GM19240 (cell line): Measurements from ENCODE around the gene LILRB5.
"Not testable (repeated sequence)": the region's sequence is repeated elsewhere in the genome, so short reads cannot be mapped to it uniquely, and the experiment has no call there.

ENCODE experiments used
- DNase-seq: peaks from one replicate; pipeline ENCODE4 v3.0.0; 2011; ENCODE audit warnings: low spot score; ENCODE audit not compliant: insufficient read length

The LILRB5 gene

GRCh38 chr19:54277111-54277615, 20.1 kb upstream of the LILRB5 start:
- DNase-seq, result not testable (repeated sequence)

DNA sequence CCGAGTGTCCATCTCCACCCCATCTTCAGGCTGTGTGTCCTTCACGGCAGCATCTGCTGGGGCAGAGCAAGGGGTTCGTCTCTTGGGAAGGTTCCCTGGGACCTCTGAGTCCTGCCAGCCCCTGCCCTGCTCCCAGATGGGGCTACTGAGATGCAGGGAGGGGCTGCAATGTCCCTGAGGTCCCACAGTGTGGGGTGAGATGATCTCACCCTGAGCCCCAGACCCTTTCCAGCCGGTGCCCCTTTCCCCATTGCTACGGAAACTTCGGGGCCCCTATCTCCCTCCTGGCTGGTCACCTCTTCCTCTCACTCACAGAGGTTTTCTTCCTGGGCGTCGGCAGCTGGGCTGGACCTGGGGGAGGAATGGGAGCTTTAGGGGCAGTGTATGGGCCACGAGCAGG, 18.9 kb upstream of the LILRB5 start:
- no peak for DNase-seq

- not testable (repeated sequence) for DNase-seq
These were observed 17.4 kb upstream of the LILRB5 start for GRCh38 chr19:54274516-54274915.

GRCh38 chr19:54273821-54274220, 16.7 kb upstream of the LILRB5 start:
- DNase-seq, result no peak

GRCh38 chr19:54272181-54272580, 15.1 kb upstream of the LILRB5 start:
- not testable (repeated sequence) for DNase-seq

DNA sequence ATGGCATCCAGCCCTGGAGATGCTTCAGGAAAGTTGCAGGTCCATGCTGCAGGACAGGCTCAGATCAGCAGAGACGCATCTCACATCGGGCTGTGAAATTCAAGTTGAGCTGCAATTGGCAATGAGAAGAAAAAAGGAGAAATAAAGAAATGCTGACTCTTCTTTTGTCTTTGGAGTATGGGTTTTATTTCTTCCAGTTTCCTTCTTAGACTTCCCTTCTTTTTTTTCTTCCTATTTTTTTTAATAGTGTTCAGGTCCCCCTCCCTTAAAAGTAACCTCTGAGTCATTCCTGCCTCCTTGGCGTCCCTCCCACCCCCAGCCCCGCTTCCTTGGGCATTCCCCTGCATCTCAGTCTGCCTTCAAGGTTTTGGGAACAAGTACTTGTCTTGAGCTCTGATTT, 14.5 kb upstream of the LILRB5 start:
- not testable (repeated sequence) for DNase-seq

GRCh38 chr19:54271106-54271505, 14.0 kb upstream of the LILRB5 start:
- no peak for DNase-seq

- DNase-seq, result no peak
These were observed 11.9 kb upstream of the LILRB5 start for GRCh38 chr19:54268936-54269335.

- peak; percentile 42 for DNase-seq
These were observed 9.1 kb upstream of the LILRB5 start for GRCh38 chr19:54266133-54266532.

GRCh38 chr19:54262470-54262869, 5.4 kb upstream of the LILRB5 start:
- no peak for DNase-seq

GRCh38 chr19:54262066-54262465, 5.0 kb upstream of the LILRB5 start:
- no peak for DNase-seq

DNA sequence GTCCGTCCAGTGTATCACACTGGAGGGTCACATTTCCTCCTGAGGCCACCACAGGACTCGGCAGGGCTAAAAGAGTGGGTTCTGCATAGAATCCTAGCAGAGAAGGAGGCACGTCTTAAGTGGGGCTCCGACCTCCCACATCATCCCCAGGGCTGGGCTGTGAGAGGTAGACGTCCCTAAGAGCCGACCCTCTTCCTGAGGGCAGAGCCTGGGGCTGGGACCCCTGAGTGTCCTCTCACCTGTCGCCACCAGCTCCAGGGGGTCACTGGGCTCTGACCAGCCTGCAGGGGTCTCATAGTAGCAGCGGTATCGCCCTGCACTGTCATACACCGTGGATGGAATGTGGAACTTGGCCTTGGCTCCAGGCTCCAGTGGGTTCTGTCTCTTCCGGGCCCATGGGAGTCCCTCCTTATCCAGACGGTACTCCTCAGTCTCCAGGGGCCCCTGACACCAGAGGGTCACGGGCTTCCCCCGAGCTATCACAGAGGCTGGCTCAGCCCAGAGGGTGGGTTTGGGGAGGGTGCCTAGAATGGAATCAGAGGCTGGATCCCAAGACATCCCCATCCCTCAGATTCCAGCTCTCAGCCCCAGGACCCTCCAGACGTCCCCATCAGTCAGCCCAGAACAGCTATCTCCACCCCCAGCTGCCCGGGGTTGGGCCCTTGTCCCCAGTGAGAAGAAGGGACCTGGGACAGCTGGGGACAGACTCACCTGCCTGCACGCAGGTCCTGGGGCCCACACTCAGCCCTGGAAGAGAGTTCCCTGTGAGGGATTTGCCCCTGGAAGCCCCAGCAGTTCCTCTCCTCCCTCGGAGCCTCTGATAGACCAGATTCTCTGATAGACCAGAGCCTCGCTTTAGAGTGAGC, 590 bp downstream of the LILRB5 start:
- DNase-seq, result no peak

DNA sequence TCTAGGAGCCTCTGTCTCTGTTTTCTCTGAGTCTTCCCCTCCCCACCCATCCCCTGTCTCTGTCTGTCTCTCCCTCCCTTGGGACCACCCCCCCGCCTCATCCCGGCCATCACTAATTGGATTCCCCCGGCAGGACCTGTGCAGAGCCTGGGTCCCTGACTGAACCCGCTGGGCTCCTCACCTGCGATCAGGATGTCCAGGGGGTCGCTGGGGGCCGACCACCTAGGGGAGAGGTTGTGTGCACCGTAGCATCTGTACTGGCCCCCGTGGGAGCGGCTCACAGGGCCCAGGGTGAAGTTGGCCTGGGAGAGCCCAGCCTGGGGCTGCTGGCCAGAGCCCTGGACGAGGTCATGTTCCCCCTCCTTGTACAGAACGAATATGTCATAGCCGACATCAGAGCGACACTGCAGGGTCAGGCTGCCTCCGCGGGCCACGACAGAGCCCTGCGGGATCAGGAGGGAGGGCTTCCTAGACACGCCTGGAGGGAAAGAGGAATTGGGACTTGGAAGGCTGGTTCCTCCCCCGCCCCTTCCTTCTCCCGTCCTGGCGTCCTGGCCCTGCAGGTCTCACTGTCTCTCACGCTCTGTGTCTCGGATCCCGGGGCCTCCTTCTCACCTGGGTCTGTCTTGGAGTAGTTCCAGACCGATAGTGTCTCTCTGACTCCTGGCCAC, 1.8 kb downstream of the LILRB5 start:
- DNase-seq, result no peak

DNA sequence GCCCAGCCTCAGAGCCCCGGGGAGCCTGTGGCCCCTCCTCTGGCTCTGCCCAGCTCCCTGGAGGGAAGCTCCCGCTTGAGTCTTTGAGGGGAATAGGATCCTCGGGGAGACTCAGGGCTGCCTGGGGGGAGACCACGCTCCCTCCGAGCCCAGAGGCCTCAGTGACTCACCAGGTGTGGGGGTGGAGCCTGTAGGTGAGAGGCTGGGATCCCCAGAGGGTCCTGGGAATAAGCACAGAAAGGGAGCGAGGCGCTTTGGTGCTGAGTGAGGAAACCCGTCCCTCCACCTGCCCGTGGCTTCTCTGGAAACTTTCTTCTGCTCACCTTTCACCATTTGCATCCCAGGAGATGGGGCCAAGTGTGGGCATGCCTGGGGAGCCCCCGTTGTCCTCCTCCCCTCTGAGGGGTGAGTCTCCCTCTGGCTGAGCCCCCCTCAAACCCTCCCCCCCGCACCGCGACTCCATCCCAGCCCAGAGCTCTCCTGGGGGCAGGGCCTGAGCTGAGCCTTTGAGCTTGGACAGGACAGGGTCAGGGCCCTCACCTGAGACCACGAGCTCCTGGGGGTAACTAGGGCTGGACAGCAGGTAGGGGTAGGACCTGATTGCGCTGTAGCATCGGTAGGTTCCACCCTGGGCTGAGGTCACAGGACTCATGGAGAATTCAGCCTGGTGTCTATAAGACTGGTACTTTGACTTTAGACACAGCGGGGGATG, 2.7 kb downstream of the LILRB5 start:
- DNase-seq, result no peak

DNA sequence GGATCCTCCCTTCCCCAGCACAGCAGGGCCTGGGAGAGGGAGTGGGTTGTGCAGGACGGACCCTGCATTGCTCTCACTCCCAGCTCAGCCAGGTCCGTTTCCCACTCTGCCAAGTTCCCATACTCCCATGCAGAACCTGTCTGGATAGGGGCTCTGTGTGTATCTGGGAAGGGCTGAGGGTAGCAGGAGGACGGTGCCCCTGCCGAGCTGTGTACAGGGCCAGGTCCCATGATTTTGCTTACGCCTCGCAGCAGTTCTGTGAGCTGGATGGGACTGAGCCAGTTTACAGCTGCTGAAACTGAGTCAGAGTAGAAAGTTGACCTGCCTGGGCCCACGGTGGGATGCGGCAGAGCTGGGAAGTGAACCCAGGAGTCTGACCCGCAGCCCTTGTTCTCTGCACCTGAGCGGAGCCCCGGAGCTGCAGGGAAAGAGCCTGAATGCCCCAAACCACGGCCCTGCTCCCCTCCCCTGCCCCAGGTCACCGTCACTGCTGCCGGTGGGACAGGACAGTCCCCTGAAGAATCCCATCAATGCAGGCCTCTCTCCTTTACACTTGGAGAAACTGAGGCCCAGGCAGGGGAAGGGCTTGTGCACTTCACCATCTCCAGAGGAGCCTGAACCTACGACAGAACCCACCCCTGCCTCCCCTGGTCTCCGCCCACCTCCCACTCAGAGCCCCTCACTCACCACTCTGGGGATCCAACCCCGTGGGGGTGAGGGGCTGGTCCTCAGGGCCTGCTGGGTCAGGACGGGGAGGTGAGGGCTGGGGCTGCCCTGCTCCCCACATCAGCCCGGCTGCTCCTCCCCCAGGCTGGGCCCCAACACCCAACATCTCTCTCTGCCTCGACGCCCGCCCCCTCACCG, 3.5 kb downstream of the LILRB5 start:
- DNase-seq, result no peak

DNA sequence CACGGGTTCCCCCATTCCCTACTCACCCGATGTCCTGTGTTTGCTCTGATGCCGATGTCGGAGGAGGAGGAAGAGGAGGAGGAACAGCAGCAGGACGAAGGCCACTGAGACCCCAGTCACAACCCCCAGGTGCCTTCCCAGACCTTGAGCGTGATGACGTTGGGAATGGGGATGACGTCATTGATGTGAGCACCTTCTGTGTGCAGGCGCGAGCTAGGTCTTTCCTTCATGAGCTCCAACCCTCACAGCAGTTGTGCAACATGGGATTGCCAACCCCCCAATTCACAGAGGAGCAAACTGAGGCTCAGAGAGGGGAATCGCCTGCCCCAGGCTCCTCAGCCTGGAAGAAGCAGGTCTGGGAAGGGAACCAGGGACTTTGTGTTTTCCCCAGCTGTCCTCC, 4.2 kb downstream of the LILRB5 start:
- no peak for DNase-seq

DNA sequence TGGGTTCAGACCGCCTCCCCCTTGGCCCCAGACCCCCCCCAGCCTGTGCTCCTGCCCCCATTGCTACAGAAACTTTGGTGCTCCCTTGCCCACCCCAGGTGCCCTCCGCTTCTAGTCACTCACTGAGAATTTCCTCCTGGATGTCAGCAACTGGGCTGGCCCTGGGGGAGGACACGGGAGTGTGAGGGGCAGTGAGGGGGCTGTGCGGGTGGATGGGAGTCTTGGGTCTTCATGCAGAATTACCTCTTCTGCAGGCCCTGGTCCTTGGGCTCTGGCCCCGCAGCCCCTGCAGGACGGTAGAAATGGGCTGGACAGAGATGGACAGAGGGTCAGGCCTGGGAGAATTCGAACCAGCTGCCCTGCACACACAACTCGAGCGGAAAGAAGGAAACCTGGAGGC, 4.8 kb downstream of the LILRB5 start:
- DNase-seq, result no peak

DNA sequence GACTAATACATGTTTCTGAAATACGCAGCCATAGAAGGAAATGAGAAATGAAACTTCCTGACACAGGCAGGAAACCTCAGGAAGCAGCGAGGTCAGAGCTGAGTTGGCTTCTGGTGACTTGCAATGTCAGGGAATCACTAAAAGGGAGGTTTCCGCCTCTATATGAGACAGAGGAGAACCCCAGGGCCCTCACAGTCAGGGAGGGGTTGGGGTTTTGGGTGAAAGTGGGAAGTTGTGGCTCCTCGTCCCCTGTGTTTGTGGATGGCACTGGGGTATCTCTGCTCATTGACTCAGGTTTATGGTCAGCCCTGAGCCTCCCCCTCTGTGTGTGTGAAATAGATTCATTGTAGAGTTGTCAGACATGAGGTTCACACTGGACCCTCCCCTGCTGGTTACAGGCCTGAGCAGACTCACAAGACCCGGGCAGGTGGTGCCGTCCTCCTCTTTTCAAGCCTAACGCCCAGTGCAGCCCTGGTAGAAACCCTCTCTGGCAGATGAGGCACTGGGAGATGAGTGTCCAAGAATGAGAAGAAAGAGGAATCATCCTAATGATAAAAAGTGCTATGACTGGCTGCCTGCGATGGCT, 9.0 kb downstream of the LILRB5 start:
- no peak for DNase-seq

DNA sequence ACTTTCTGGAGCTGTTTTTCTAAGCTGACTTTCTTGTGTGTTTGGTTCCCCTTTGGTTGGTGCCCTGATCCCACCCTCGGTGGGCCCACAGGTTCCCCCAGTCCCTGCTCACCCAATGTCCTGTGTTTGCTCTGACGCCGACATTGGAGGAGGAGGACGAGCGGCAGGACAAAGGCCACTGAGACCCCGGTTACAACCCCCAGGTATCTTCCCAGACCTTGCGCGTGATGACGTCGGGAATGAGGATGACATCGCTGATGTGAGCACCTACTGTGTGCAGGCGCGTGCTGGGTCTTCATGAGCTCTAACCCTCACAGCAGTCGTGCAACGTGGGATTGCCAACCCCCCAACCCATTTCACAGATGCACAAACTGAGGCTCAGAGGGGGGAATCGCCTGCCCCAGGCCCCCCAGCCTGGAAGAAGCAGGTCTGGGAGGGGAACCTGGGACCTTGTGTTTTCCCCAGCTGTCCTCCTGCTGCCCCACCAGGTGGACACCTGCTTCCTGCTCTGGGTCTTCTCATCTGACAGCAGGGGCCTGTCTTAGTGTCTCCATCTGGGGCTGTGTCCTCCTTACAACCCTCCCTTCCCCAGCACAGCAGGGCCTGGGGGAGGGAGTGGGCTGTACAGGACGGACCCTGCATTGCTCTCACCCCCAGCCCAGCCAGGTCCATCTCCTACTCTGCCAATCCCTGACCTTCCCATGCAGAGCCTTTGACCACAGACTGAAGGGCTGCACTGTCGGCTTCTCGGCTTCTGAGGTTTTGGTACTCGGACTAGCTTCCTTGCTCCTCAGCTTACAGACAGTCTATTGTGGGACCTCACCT, 9.8 kb downstream of the LILRB5 start:
- no peak for DNase-seq

DNA sequence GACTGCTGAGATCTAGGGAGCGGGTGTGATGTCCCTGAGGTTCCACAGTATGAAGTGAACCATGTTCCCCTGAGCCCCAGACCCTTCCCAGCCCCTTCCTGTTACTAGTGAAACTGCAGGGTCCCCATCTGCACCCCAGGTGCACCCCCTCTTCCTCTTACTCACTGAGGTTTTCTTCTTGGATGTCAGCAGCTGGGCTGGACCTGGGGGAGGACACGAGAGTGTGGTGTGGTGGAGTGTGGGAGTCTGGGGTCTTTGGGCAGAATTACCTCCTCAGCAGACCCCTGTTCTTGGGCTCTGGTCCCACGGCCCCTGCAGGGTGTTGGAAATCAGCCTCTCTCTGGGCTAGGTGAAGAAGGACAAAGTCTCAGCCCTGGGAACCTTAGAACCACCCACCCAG, 11.1 kb downstream of the LILRB5 start:
- no peak for DNase-seq
